ENCODE measurements around the gene CLEC4A. TPM values are rescaled to one million over a fixed set of nuclear protein-coding genes. Genes with fewer than 3 reads are reported as not detected.

The CLEC4A gene
- total RNA-seq (2016; rRNA removed; fragmentation: Illumina TruSeq; extraction: Trizol) (not detected in 2 replicates), polyA plus RNA-seq (2011; rRNA removed) (0.50 and 0.55 TPM in 2 replicates), polyA minus RNA-seq (2011; rRNA and poly(A)+ RNA removed; ENCODE audit: low replicate concordance) (0.90 TPM in 1 of 2 replicates, not detected in the other), Bru-seq, nascent RNA (percentile 42 among the genes with signal in this experiment), BruChase-seq, experiment 1, labeled RNA remaining after a 6-hour chase (percentile 62 among the genes with signal in this experiment), BruChase-seq, experiment 2, labeled RNA remaining after a 2-hour chase (percentile 52 among the genes with signal in this experiment)
- total RNA-seq (2016; cell fraction: cytosol; rRNA removed; fragmentation: Illumina TruSeq; extraction: Trizol; ENCODE audit: low read depth), result not detected in 2 replicates
- total RNA-seq (2016; cell fraction: insoluble cytoplasmic fraction; rRNA removed; fragmentation: Illumina TruSeq; extraction: Trizol), result 0.41 TPM in 1 of 2 replicates, not detected in the other
- 0.14 TPM in 1 of 2 replicates, not detected in the other for total RNA-seq (2016; cell fraction: membrane; rRNA removed; fragmentation: Illumina TruSeq; extraction: Trizol)
- total RNA-seq (2016; cell fraction: nucleus; rRNA removed; fragmentation: Illumina TruSeq; extraction: Trizol), result 0.50 TPM in 1 of 2 replicates, not detected in the other
- 0.08 TPM in 1 of 2 replicates, not detected in the other for polyA plus RNA-seq (2011; cell fraction: cytosol; rRNA removed)
- 1.1 and 1.2 TPM in 2 replicates for polyA plus RNA-seq (2011; cell fraction: nucleus; rRNA removed)
- 0.55 and 0.60 TPM in 2 replicates for polyA plus RNA-seq (2012)
- polyA plus RNA-seq (2016; cell fraction: cytosol; fragmentation: Illumina TruSeq; extraction: Trizol; ENCODE audit: low read depth), result 0.17 and 0.19 TPM in 2 replicates
- polyA plus RNA-seq (2016; cell fraction: insoluble cytoplasmic fraction; fragmentation: Illumina TruSeq; extraction: Trizol; ENCODE audit: low read depth), result not detected in 2 replicates
- not detected in 2 replicates for polyA plus RNA-seq (2016; cell fraction: membrane; fragmentation: Illumina TruSeq; extraction: Trizol; ENCODE audit: low read depth)
- 1.0 and 1.4 TPM in 2 replicates for polyA plus RNA-seq (2016; cell fraction: nucleus; fragmentation: Illumina TruSeq; extraction: Trizol; ENCODE audit: insufficient read depth, low read depth)
- polyA minus RNA-seq (2011; cell fraction: cytosol; rRNA and poly(A)+ RNA removed), result not detected in 2 replicates
- 0.62 and 1.0 TPM in 2 replicates for polyA minus RNA-seq (2011; cell fraction: nucleus; rRNA and poly(A)+ RNA removed)
- long read RNA-seq, experiment 1, result 0 reads
- long read RNA-seq, experiment 2, result 0 reads

DNA sequence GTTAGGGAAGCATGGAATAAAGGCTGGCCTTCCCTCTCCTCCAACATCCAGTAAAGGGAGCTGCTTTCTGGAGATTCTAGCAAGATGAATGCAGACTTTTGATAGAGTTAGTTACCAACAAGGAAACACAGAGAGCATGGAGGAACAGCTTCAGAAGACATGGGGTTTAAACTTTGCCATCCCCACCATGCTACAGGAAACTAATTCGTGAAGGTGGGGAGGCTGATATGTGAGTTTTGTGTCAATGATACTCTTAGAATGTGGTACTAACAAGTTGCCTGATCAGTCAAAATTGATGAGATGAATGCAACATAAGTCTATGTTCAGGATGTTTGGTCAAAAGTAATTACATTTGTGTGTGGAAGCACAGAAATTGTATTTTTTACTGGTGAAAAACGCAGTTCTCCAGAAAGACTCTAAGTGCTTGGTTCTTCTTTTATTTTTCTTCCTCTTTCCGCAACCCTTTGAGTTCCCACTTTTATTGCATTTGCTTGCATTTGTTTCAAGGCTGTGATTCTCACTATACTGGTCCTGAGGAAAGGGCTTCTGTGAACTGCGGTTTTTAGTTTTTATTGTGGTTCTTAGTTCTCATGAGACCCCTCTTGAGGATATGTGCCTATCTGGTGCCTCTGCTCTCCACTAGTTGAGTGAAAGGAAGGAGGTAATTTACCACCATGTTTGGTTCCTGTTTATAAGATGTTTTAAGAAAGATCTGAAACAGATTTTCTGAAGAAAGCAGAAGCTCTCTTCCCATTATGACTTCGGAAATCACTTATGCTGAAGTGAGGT is at the start of gene CLEC4A:
Gene CLEC4A (plus strand): TSS at position 494 of the 789 bp plus-strand sequence. CDS start 262 bp downstream, at position 756.
- no peak for FAIRE-seq
- in situ Hi-C loops (cut with HindIII; ENCODE audit: extremely low pct_ligation_motif_present, low pct_unique_long_range_greater_than_20kb), result loop anchor here (25.0 kb wide), 1 partner anchor 114 kb away; the partner anchor contains the start of gene FAM90A1

More for the DNA sequence above, at the start of gene CLEC4A:
- Histone ChIP-seq H3K36me3 (replicated peaks in 1 of 2; ENCODE audit: control insufficient read depth in 1 of 2, insufficient read depth in 2 of 2, low read length in 2 of 2) (no peaks in the 10 kb centered on the region), H3K4me3 (replicated peaks in 1 of 3; ENCODE audit: insufficient read depth in 1 of 3, low read depth in 2 of 3, low read length in 3 of 3) (no peak within 1 kb of the TSS), H4K20me1 (ENCODE audit: insufficient read depth, low read length) (no peaks in the 10 kb centered on the region), H3K27ac (ENCODE audit: extremely low read length, insufficient read depth, low read length) (no peak within 1 kb of the TSS), H2AFZ (ENCODE audit: low read length) (no peak within 1 kb of the TSS), H3K9me3 (ENCODE audit: low read length) (no peaks in the 10 kb centered on the region), H3K4me1 (ENCODE audit: insufficient read depth, low read length) (no peaks in the 10 kb centered on the region), H3K27me3 (ENCODE audit: control insufficient read depth in 1 of 2, insufficient read depth in 2 of 2, low read length in 2 of 2) (no peaks in the 10 kb centered on the region; a peak in 1 of 5 replicates), H3K4me2 (ENCODE audit: low read depth, low read length) (no peak within 1 kb of the TSS), H3K9ac (ENCODE audit: insufficient read depth, low read depth, low read length) (no peak within 1 kb of the TSS), H3K79me2 (ENCODE audit: insufficient read depth, low read length) (no peaks in the 10 kb centered on the region)
- TF ChIP-seq, protein P1, sequence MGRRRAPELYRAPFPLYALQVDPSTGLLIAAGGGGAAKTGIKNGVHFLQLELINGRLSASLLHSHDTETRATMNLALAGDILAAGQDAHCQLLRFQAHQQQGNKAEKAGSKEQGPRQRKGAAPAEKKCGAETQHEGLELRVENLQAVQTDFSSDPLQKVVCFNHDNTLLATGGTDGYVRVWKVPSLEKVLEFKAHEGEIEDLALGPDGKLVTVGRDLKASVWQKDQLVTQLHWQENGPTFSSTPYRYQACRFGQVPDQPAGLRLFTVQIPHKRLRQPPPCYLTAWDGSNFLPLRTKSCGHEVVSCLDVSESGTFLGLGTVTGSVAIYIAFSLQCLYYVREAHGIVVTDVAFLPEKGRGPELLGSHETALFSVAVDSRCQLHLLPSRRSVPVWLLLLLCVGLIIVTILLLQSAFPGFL (CRISPR knock-in tag; IDR thresholded peaks at IDR 0.05), result no peak
- no peak for TF ChIP-seq CHCHD3 (CRISPR knock-in tag; IDR thresholded peaks at IDR 0.05)
- ChIA-PET CTCF (ENCODE audit: low intra/inter-chr PET ratio, low total read pairs) (no interaction called here), POLR2A (no interaction called here)
- intact Hi-C loops (cut with micrococcal nuclease; ENCODE audit: unreplicated experiment), result no loop called here
- no peak for DNase-seq (ENCODE audit: low spot score)
- 69% methylated on average over 5 of the region's 5 CpGs for WGBS (ENCODE audit: low lambda C conversion rate)
- no TSS peak for BruUV-seq (replicated peaks)
- no peak for ATAC-seq
